Trophoblast cell (in vitro differentiated cells and primary cell): ENCODE results near the gene PRR5.
A peak's percentile ranks its signal among the peaks of the same experiment; 100 is the strongest.

Experiments used
- DNase-seq, 2 donors: peaks; one replicate each; pipeline ENCODE4 v3.0.0-alpha.2; 2016
- H2AFZ ChIP-seq: 2 replicates; pipeline ENCODE4 v1.6.1; 2013; ENCODE audit warnings: low read length, moderate library complexity, mild to moderate bottlenecking; ENCODE audit not compliant: insufficient read depth, poor library complexity
- H2AK5ac ChIP-seq: 2 replicates; pipeline ENCODE4 v1.6.1; 2013; ENCODE audit warnings: mild to moderate bottlenecking, low read length
- H2BK120ac ChIP-seq: 2 replicates; pipeline ENCODE4 v1.6.1; 2013; ENCODE audit warnings: low read length, mild to moderate bottlenecking, moderate library complexity; ENCODE audit not compliant: insufficient read depth, poor library complexity
- H2BK12ac ChIP-seq: 2 replicates; pipeline ENCODE4 v1.6.1; 2013; ENCODE audit warnings: mild to moderate bottlenecking, low read length, moderate library complexity
- H2BK5ac ChIP-seq: 2 replicates; pipeline ENCODE4 v1.6.1; 2013; ENCODE audit warnings: low read length, low read depth, moderate library complexity, mild to moderate bottlenecking; ENCODE audit not compliant: poor library complexity
- H3K14ac ChIP-seq: 2 replicates; pipeline ENCODE4 v1.6.1; 2013; ENCODE audit warnings: mild to moderate bottlenecking, low read length
- H3K18ac ChIP-seq: 2 replicates; pipeline ENCODE4 v1.6.1; 2013; ENCODE audit warnings: mild to moderate bottlenecking, low read length
- H3K23ac ChIP-seq: 2 replicates; pipeline ENCODE4 v1.6.1; 2013; ENCODE audit warnings: low read length
- H3K27ac ChIP-seq: 2 replicates; pipeline ENCODE4 v1.5.1; 2013; ENCODE audit warnings: low read depth, mild to moderate bottlenecking, inconsistent platforms, low read length, moderate library complexity
- H3K27me3 ChIP-seq: 2 replicates; pipeline ENCODE4 v1.6.1; 2013; ENCODE audit warnings: inconsistent platforms, mild to moderate bottlenecking, low read length, moderate library complexity; ENCODE audit not compliant: insufficient read depth
- H3K36me3 ChIP-seq, 2 experiments: 1 replicate in 1 of 2; 2 replicates in 1 of 2; pipeline ENCODE4 v1.6.1; 2013; ENCODE audit warnings: low read length in 2 of 2, mild to moderate bottlenecking in 2 of 2, moderate library complexity in 1 of 2; ENCODE audit not compliant: insufficient read depth in 2 of 2, control insufficient read depth in 1 of 2
- H3K4ac ChIP-seq: 2 replicates; pipeline ENCODE4 v1.6.1; 2013; ENCODE audit warnings: low read depth, mild to moderate bottlenecking, low read length, moderate library complexity
- H3K4me1 ChIP-seq, 2 experiments: 1 replicate in 1 of 2; 2 replicates in 1 of 2; pipeline ENCODE4 v1.6.1; 2013; ENCODE audit warnings: low read length in 2 of 2, mild to moderate bottlenecking in 2 of 2, moderate library complexity in 1 of 2; ENCODE audit not compliant: insufficient read depth in 2 of 2, control insufficient read depth in 1 of 2
- H3K4me2 ChIP-seq: 2 replicates; pipeline ENCODE4 v1.6.1; 2013; ENCODE audit warnings: inconsistent platforms, mild to moderate bottlenecking, low read length, moderate library complexity
- H3K4me3 ChIP-seq: 2 replicates; pipeline ENCODE4 v1.5.1; 2013; ENCODE audit warnings: mild to moderate bottlenecking, low read depth, low read length, inconsistent platforms
- H3K79me1 ChIP-seq: one replicate; pipeline ENCODE4 v1.6.1; 2013; ENCODE audit warnings: low read length
- H3K79me2 ChIP-seq: 2 replicates; pipeline ENCODE4 v1.6.1; 2013; ENCODE audit warnings: low read length, mild to moderate bottlenecking; ENCODE audit not compliant: control insufficient read depth, insufficient read depth, poor library complexity
- H3K9ac ChIP-seq: 2 replicates; pipeline ENCODE4 v1.6.1; 2013; ENCODE audit warnings: mild to moderate bottlenecking, low read length
- H3K9me3 ChIP-seq: 2 replicates; pipeline ENCODE4 v1.6.1; 2013; ENCODE audit warnings: low read depth, mild to moderate bottlenecking, control low read depth, inconsistent platforms, low read length; ENCODE audit not compliant: insufficient read depth
- H4K12ac ChIP-seq: 2 replicates; pipeline ENCODE4 v1.6.1; 2013; ENCODE audit warnings: low read depth, mild to moderate bottlenecking, low read length, moderate library complexity
- H4K8ac ChIP-seq: 2 replicates; pipeline ENCODE4 v1.6.1; 2013; ENCODE audit warnings: low read depth, mild to moderate bottlenecking, low read length, moderate library complexity
- H4K91ac ChIP-seq: one replicate; pipeline ENCODE4 v1.6.1; 2013; ENCODE audit warnings: low read depth, mild to moderate bottlenecking, low read length, moderate library complexity
- WGBS: extraction: QIAGEN DNeasy Blood & Tissue Kit; methylation state at CpG from one replicate; pipeline ENCODE4 v1.1.7; 2013; ENCODE audit warnings: missing lambda C conversion rate; ENCODE audit not compliant: insufficient read length, insufficient coverage; ENCODE audit errors: extremely low coverage; 5-methylcytosine and 5-hydroxymethylcytosine counted together

The PRR5 gene

DNA sequence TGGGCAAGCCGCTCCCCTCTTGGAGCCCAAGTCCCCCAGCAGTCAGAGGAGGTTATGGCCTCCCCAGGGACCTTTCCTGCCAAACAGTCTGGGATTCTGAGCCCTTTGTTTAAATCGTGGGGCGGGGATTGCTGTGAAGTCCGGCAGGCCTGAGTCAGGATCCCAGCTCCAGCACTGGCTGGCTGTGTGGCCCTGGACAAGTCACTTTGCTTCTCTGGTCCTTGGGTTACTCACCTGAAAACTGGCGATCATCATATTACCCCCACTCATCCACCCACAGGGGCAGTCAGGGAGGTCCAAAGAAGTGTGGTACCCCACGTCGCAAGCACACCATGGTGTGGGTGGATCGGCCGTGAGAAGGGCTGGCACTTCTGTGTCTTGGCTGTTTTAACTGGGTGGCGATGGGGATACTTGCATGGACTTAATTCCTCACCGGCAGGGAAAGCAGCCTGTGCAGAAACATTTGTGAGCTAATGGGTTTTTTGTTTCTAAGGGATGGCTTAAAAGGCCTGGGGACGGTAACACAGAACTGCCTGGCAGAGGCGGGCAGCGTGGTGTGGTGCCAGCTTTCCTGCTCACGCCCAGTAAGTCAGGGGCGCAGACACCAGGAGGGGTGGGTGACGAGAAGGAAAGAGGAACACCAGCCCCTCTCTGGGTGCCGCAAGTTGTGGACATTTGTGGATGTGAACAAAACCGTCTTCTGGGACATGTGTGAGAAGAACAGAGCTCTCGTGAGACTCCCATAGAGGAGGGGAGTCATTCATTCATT, 31.6 kb upstream of the PRR5 start:
- Histone ChIP-seq H3K27me3 (peaks cover 10% of the 10 kb centered on the region), H3K36me3 (no peaks in the 10 kb centered on the region), H3K9ac (no peak overlapping the region), H3K4me1 (peaks cover 0 to 3% of the 10 kb centered on the region in 2 experiments), H3K18ac (no peak overlapping the region), H3K27ac (no peak overlapping the region), H2AK5ac (no peak overlapping the region), H2BK120ac (no peak overlapping the region), H2BK12ac (no peak overlapping the region), H2BK5ac (no peak overlapping the region), H4K12ac (no peak overlapping the region), H4K8ac (no peak overlapping the region), H3K14ac (no peak overlapping the region), H2AFZ (no peak overlapping the region), H3K79me2 (no peaks in the 10 kb centered on the region), H3K4ac (no peak overlapping the region), H3K9me3 (no peaks in the 10 kb centered on the region), H3K4me3 (no peak overlapping the region), H3K4me2 (no peak overlapping the region), H3K79me1 (no peaks in the 10 kb centered on the region), H3K23ac (no peak overlapping the region), H4K91ac (no peak overlapping the region)
- DNase-seq = no peak
- WGBS = no CpG with 5 or more reads among the region's 20 CpGs

DNA sequence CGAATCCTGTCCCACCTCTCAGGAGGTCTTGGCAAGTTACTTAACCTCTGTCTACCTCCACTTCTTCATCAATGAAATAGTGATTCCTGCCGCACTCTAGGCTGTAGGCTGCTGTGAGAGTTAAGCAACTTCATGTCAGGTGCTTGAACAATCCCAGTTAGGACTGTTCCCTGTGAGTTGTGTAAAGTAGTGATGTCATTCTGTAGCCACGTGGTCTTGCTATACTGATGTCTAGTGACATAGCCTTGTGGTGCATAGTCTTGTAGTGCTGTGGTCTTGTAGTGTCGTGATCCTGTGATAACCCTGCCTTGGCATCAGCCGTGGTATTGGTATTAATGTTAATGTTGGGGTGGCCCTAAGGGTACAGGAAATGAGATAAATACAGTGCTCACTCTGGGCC, 30.3 kb upstream of the PRR5 start:
- Histone ChIP-seq H3K79me2 (no peaks in the 10 kb centered on the region), H3K18ac (no peak overlapping the region), H3K4me3 (no peak overlapping the region), H2AFZ (no peak overlapping the region), H3K27ac (no peak overlapping the region), H3K4me2 (no peak overlapping the region), H3K79me1 (no peaks in the 10 kb centered on the region), H3K27me3 (peaks cover 10% of the 10 kb centered on the region), H3K14ac (no peak overlapping the region), H3K4ac (no peak overlapping the region), H2BK5ac (no peak overlapping the region), H3K9me3 (no peaks in the 10 kb centered on the region), H3K36me3 (no peaks in the 10 kb centered on the region), H3K23ac (no peak overlapping the region), H4K12ac (no peak overlapping the region), H4K91ac (no peak overlapping the region), H2AK5ac (no peak overlapping the region), H3K9ac (no peak overlapping the region), H2BK12ac (no peak overlapping the region), H2BK120ac (no peak overlapping the region), H4K8ac (no peak overlapping the region), H3K4me1 (peaks cover 3% of the 10 kb centered on the region in 2 experiments)
- WGBS = no CpG with 5 or more reads among the region's 5 CpGs
- DNase-seq = peak in 1 of 2 donors; percentile 51

DNA sequence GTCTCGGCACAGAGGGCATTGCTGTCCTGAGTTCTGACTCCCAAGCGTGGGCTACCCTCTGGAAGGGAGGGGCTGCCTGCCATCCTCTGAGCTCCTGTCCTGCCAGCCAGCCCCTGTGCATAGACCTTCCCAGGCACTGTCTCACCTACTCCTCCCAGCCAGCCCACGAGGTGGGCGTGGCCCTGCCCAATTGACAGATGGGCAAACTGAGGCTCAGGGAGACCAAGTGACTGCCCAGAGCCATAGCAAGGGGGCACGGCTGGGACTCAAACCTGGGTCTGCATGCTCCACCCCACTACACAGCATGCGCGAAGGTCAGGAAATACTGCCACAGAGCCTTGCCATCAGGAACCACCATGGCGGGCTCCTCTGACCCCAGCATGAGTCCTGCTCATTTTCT, 29.4 kb upstream of the PRR5 start:
- Histone ChIP-seq H2AFZ (no peak overlapping the region), H3K27me3 (peaks cover 7% of the 10 kb centered on the region), H3K23ac (no peak overlapping the region), H3K79me2 (no peaks in the 10 kb centered on the region), H4K8ac (no peak overlapping the region), H2AK5ac (no peak overlapping the region), H2BK120ac (no peak overlapping the region), H3K14ac (no peak overlapping the region), H3K4me2 (no peak overlapping the region), H3K9ac (no peak overlapping the region), H3K4ac (no peak overlapping the region), H3K4me1 (peaks cover 3 to 6% of the 10 kb centered on the region in 2 experiments), H3K18ac (no peak overlapping the region), H3K27ac (no peak overlapping the region), H2BK5ac (no peak overlapping the region), H4K91ac (no peak overlapping the region), H3K4me3 (no peak overlapping the region), H3K79me1 (no peaks in the 10 kb centered on the region), H3K9me3 (no peaks in the 10 kb centered on the region), H3K36me3 (no peaks in the 10 kb centered on the region), H4K12ac (no peak overlapping the region), H2BK12ac (no peak overlapping the region)
- no peak for DNase-seq
- WGBS = no CpG with 5 or more reads among the region's 8 CpGs

DNA sequence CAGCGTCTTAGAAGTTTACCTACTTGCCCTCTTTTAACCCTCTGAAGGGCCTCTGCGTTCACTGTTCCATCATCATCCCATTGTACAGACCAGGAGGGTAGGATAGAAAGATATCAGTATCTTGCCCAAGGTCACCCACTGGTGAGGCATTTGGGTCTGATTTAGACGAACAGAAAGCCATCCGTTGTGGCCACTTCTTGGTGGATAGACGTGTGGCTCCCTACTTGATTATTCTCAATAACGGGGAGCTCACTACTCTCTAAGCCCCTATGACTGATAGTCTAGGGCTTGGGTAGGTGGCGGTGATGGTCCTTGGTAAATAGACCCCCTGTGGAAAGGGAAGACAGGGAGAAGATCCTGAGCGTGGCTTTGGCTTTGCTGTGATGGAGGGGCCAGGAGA, 28.6 kb upstream of the PRR5 start:
- Histone ChIP-seq H4K12ac (no peak overlapping the region), H3K23ac (no peak overlapping the region), H4K91ac (no peak overlapping the region), H3K9ac (no peak overlapping the region), H3K79me1 (no peaks in the 10 kb centered on the region), H3K4me1 (peaks cover 3 to 6% of the 10 kb centered on the region in 2 experiments), H3K9me3 (no peaks in the 10 kb centered on the region), H3K79me2 (no peaks in the 10 kb centered on the region), H3K27ac (no peak overlapping the region), H2BK120ac (no peak overlapping the region), H3K4ac (no peak overlapping the region), H2BK12ac (no peak overlapping the region), H3K4me3 (no peak overlapping the region), H3K27me3 (no peaks in the 10 kb centered on the region), H4K8ac (no peak overlapping the region), H3K36me3 (no peaks in the 10 kb centered on the region), H2BK5ac (no peak overlapping the region), H3K14ac (no peak overlapping the region), H3K4me2 (no peak overlapping the region), H3K18ac (no peak overlapping the region), H2AFZ (no peak overlapping the region), H2AK5ac (no peak overlapping the region)
- no CpG with 5 or more reads among the region's 8 CpGs for WGBS
- no peak for DNase-seq
